OCI-LY3 (cell line): Measurements from ENCODE around the gene CYP2J2.

ENCODE experiments used
- CTCF ChIP-seq: fragments of 200-600, 300-600 bp; sonication (generic); IDR thresholded peaks from 2 replicates; pipeline ENCODE4 v1.5.1; 2014; ENCODE audit warnings: antibody characterized with exemption, low read length, low read depth
- EZH2phosphoT487 ChIP-seq: fragments of 200-600 bp; shearing (Covaris generic); IDR thresholded peaks from 2 replicates; pipeline ENCODE4 v1.6.1; 2018; ENCODE audit warnings: antibody characterized with exemption, mixed run types, low read depth

- TF ChIP-seq CTCF = no peak
- no peak for TF ChIP-seq EZH2phosphoT487
Measured at GRCh38 chr1:59901770-59902388, 24.7 kb downstream of the CYP2J2 start.
